CMK (cell line): ENCODE measurements around the gene ETV6.
A peak's percentile ranks its signal among the peaks of the same experiment; 100 is the strongest.

Experiments used
- DNase-seq: peaks from one replicate; pipeline ENCODE4 v3.0.0-alpha.2; 2010; ENCODE audit warnings: low read depth

The ETV6 gene

GRCh38 chr12:11645391-11645790 lies 4.1 kb upstream of the ETV6 start:
- no peak for DNase-seq

GRCh38 chr12:11648514-11649412 lies 711 bp upstream of the ETV6 start:
- DNase-seq, result peak; percentile 70

GRCh38 chr12:11650286-11651281 lies 1.1 kb downstream of the ETV6 start:
- DNase-seq, result peak; percentile 42

- no peak for DNase-seq
Measured at GRCh38 chr12:11651381-11651780, 1.9 kb downstream of the ETV6 start.

GRCh38 chr12:11651785-11652184 lies 2.3 kb downstream of the ETV6 start:
- no peak for DNase-seq

- peak; percentile 63 for DNase-seq
Measured at GRCh38 chr12:11652351-11653040, 3.0 kb downstream of the ETV6 start.

GRCh38 chr12:11653215-11653753 lies 3.8 kb downstream of the ETV6 start:
- peak; percentile 66 for DNase-seq

GRCh38 chr12:11654338-11654737 lies 4.9 kb downstream of the ETV6 start:
- no peak for DNase-seq

- no peak for DNase-seq
Measured at GRCh38 chr12:11654802-11655201, 5.3 kb downstream of the ETV6 start.

GRCh38 chr12:11655842-11656241 lies 6.4 kb downstream of the ETV6 start:
- DNase-seq, result no peak

GRCh38 chr12:11656550-11656949 lies 7.1 kb downstream of the ETV6 start:
- no peak for DNase-seq

GRCh38 chr12:11657511-11657910 lies 8.0 kb downstream of the ETV6 start:
- no peak for DNase-seq

GRCh38 chr12:11658791-11659190 lies 9.3 kb downstream of the ETV6 start:
- DNase-seq, result no peak

GRCh38 chr12:11660624-11661023 lies 11.2 kb downstream of the ETV6 start:
- DNase-seq, result no peak

- DNase-seq, result no peak
Measured at GRCh38 chr12:11661491-11662089, 12.1 kb downstream of the ETV6 start.

GRCh38 chr12:11662369-11662768 lies 12.9 kb downstream of the ETV6 start:
- DNase-seq, result no peak

GRCh38 chr12:11663130-11663529 lies 13.7 kb downstream of the ETV6 start:
- no peak for DNase-seq

- DNase-seq, result no peak
Measured at GRCh38 chr12:11664101-11664500, 14.6 kb downstream of the ETV6 start.

- DNase-seq, result no peak
Measured at GRCh38 chr12:11666131-11667050, 16.9 kb downstream of the ETV6 start.

- no peak for DNase-seq
Measured at GRCh38 chr12:11667171-11667570, 17.7 kb downstream of the ETV6 start.
